Dermis lymphatic vessel endothelial cell (primary cell): Measurements from ENCODE around the gene LILRA6. TPM values are rescaled to one million over a fixed set of nuclear protein-coding genes. Genes with fewer than 3 reads are reported as not detected.

Experiments used
- total RNA-seq: library from RNA; depleted of rRNA; stranded (reverse); fragments of >200 nt; gene quantifications from 2 replicates; pipeline ENCODE4 v1.2.1, GENCODE V29; 2014

Gene LILRA6
- not detected in 2 replicates for total RNA-seq

GRCh38 chr19:54242646-54243045, at the start of gene LILRA6:
LILRA6 (minus strand) TSS chr19:54242790.

GRCh38 chr19:54281007-54281728, 38.6 kb upstream of the LILRA6 start, which contains the start of gene LILRB2:
LILRB2 (minus strand) TSS chr19:54281110; CDS start chr19:54280496, 614 bp downstream.

GRCh38 chr19:54257116-54257480, 14.5 kb upstream of the LILRA6 start, which contains the start of gene LILRB5:
LILRB5 (minus strand) TSS chr19:54257273; CDS start chr19:54257193, 80 bp downstream.

GRCh38 chr19:54222474-54223276, 19.9 kb downstream of the LILRA6 start, which contains the start of gene LILRB3:
LILRB3 (minus strand) TSS chr19:54223007; CDS start chr19:54222976, 31 bp downstream.

GRCh38 chr19:54191011-54191810, 51.4 kb downstream of the LILRA6 start, which contains the start of gene TSEN34:
TSEN34 (plus strand) TSS chr19:54191308; CDS start chr19:54191365, 57 bp downstream.

GRCh38 chr19:54189145-54189734, 53.4 kb downstream of the LILRA6 start, which contains the start of gene MBOAT7:
MBOAT7 (minus strand) TSS chr19:54189580; CDS start chr19:54188508, 1,072 bp downstream.

Other genes with a start within 250 kb of the LILRA6 start
- gene VSTM1, start 178.9 kb downstream of the LILRA6 start, total RNA-seq = not detected in 2 replicates
- not detected in 2 replicates for gene TARM1, start 161.4 kb downstream of the LILRA6 start, total RNA-seq
- gene OSCAR, start 142.0 kb downstream of the LILRA6 start, total RNA-seq = not detected in 2 replicates
- gene NDUFA3, start 139.9 kb downstream of the LILRA6 start, total RNA-seq = 14.5 and 18.1 TPM in 2 replicates
- 18.8 and 21.1 TPM in 2 replicates for gene TFPT, start 127.1 kb downstream of the LILRA6 start, total RNA-seq
- gene PRPF31, start 127.0 kb downstream of the LILRA6 start, total RNA-seq = 48.8 and 54.8 TPM in 2 replicates
- 5.7 and 9.2 TPM in 2 replicates for gene CNOT3, start 105.0 kb downstream of the LILRA6 start, total RNA-seq
- 4.9 and 5.7 TPM in 2 replicates for gene LENG1, start 83.1 kb downstream of the LILRA6 start, total RNA-seq
- gene TMC4, start 69.6 kb downstream of the LILRA6 start, total RNA-seq = 0.34 and 0.54 TPM in 2 replicates
- gene MBOAT7, start 53.2 kb downstream of the LILRA6 start, total RNA-seq = 6.6 and 8.7 TPM in 2 replicates
- 40.1 and 41.5 TPM in 2 replicates for gene TSEN34, start 51.5 kb downstream of the LILRA6 start, total RNA-seq
- 3,120 and 3,598 TPM in 2 replicates for gene RPS9, start 41.9 kb downstream of the LILRA6 start, total RNA-seq
- not detected in 2 replicates for gene LILRB3, start 19.8 kb downstream of the LILRA6 start, total RNA-seq
- not detected in 2 replicates for gene LILRB5, start 14.5 kb upstream of the LILRA6 start, total RNA-seq
- gene LILRB2, start 38.3 kb upstream of the LILRA6 start, total RNA-seq = not detected in 2 replicates
- not detected in 2 replicates for gene LILRA5, start 70.4 kb upstream of the LILRA6 start, total RNA-seq
- not detected in 2 replicates for gene LILRA4, start 96.4 kb upstream of the LILRA6 start, total RNA-seq
- not detected in 2 replicates for gene LAIR1, start 122.1 kb upstream of the LILRA6 start, total RNA-seq
- not detected in 2 replicates for gene TTYH1, start 172.7 kb upstream of the LILRA6 start, total RNA-seq
- gene LENG8, start 206.4 kb upstream of the LILRA6 start, total RNA-seq = 21.0 and 27.4 TPM in 2 replicates
- 6.2 and 6.4 TPM in 2 replicates for gene LENG9, start 221.0 kb upstream of the LILRA6 start, total RNA-seq
- gene CDC42EP5, start 230.5 kb upstream of the LILRA6 start, total RNA-seq = 54.7 and 66.4 TPM in 2 replicates